ENCODE data around the gene GRK5. TPM values are rescaled to one million over a fixed set of nuclear protein-coding genes. Genes with fewer than 3 reads are reported as not detected.

GRK5 gene
- total and polyA plus RNA-seq, 8 donors, result 34.6 to 60.8 (median 54.5) TPM

DNA sequence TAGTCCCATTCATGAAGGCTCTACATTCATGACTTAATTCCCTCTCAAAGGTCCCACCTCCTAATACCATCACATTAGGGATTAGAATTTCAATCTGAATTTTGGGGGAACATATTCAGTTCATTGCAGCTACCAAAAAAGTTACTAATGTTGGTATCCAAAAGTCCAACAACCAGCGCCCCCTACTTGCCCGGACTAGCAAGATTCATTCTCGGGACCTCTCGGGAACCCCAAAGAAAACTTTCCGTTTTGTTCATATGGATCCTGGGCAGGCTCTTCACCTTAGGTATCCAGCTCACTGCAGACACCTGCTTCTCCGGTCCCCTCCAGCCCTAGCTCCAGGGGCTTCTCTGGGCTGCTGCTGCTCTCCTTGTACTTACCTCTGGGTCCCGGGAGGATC, 8.9 kb upstream of the GRK5 start:
- Histone ChIP-seq H3K4me1 (peaks cover 0 to 19% of the 10 kb centered on the region in 2 donors), H3K27ac (no peak overlapping the region), H3K27me3 (peaks cover 0 to 4% of the 10 kb centered on the region in 2 donors), H3K9me3 (no peaks in the 10 kb centered on the region), H3K4me3 (no peak overlapping the region), H3K36me3 (no peaks in the 10 kb centered on the region)
- ATAC-seq, result peak; percentile 34
- intact Hi-C loops (cut with DNase I), result no loop called here
- DNase-seq, result no peak
- TF ChIP-seq CTCF (IDR thresholded peaks at IDR 0.05), result peak in 1 of 2 donors; percentile 23

GRCh38 chr10:119199231-119199992, 8.0 kb upstream of the GRK5 start:
- Histone ChIP-seq H3K9me3 (no peaks in the 10 kb centered on the region), H3K27ac (no peak overlapping the region), H3K4me3 (no peak overlapping the region), H3K27me3 (peaks cover 0 to 4% of the 10 kb centered on the region in 2 donors), H3K36me3 (no peaks in the 10 kb centered on the region), H3K4me1 (peaks cover 0 to 19% of the 10 kb centered on the region in 2 donors)
- ATAC-seq, result peak; percentile 95
- intact Hi-C loops (cut with DNase I), result no loop called here
- peak; percentile 60 to 66 for TF ChIP-seq CTCF (IDR thresholded peaks at IDR 0.05)
- peak in 2 of 4 donors; percentile 55 to 86 for DNase-seq

GRCh38 chr10:119201233-119201632, 6.1 kb upstream of the GRK5 start:
- no peak for TF ChIP-seq CTCF (IDR thresholded peaks at IDR 0.05)

DNA sequence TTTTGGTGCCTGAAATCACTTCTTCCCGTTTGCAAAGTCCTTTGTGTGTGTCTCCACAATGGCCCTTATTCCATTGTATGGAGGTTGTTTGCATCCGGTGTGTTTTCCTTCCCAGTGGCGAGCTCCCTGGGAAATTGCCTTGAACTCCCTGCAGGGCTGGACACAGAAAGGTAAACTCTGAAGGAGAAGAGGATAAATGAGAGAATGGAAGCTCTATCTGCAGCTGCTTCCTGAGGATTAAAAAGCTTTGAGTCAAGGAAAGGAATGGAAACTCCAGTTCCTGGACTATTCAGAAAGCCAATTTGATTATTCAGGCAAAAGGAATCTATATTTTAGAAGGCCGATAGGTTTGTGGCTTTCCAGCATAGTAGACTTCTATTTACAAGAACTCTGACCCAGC, 4.4 kb upstream of the GRK5 start:
- no peak overlapping the region for H3K4me3 ChIP-seq
- H3K9me3 ChIP-seq, result no peaks in the 10 kb centered on the region
- peaks cover 7 to 27% of the 10 kb centered on the region in 2 donors for H3K4me1 ChIP-seq
- H3K27me3 ChIP-seq, result peaks cover 0 to 6% of the 10 kb centered on the region in 2 donors
- no peak for ATAC-seq
- peak overlapping the region in 1 of 2 donors; percentile 43 for H3K27ac ChIP-seq
- H3K36me3 ChIP-seq, result no peaks in the 10 kb centered on the region
- no peak for TF ChIP-seq CTCF (IDR thresholded peaks at IDR 0.05)
- no peak for DNase-seq
- intact Hi-C loops (cut with DNase I), result loop anchor here in 1 of 2 donors (10.0 kb wide), 3 partner anchors 82 to 242 kb away; no protein-coding TSS in a partner anchor

More at GRCh38 chr10:119201233-119201632, 6.1 kb upstream of the GRK5 start:
- Histone ChIP-seq H3K9me3 (no peaks in the 10 kb centered on the region), H3K36me3 (no peaks in the 10 kb centered on the region), H3K27me3 (peaks cover 0 to 4% of the 10 kb centered on the region in 2 donors), H3K4me1 (peaks cover 4 to 26% of the 10 kb centered on the region in 2 donors), H3K27ac (no peak overlapping the region), H3K4me3 (no peak overlapping the region)
- ATAC-seq (no peak), DNase-seq (no peak)
- intact Hi-C loops (cut with DNase I), result loop anchor here in 1 of 2 donors (10.0 kb wide), 3 partner anchors 84 to 244 kb away; no protein-coding TSS in a partner anchor

- peaks cover 11 to 37% of the 10 kb centered on the region in 2 donors for H3K4me1 ChIP-seq
- peak overlapping the region; percentile 94 to 97 for H3K27ac ChIP-seq
- no peaks in the 10 kb centered on the region for H3K36me3 ChIP-seq
- peak overlapping the region; percentile 91 to 94 for H3K4me3 ChIP-seq
- intact Hi-C loops (cut with DNase I), result loop anchor here in 1 of 2 donors (10.0 kb wide), 3 partner anchors 79 to 239 kb away; no protein-coding TSS in a partner anchor
- no peak for TF ChIP-seq CTCF (IDR thresholded peaks at IDR 0.05)
- peaks cover 0 to 16% of the 10 kb centered on the region in 2 donors for H3K27me3 ChIP-seq
- peak in 3 of 4 donors; percentile 37 to 89 (median 71) for DNase-seq
- peak; percentile 4 for ATAC-seq
- no peaks in the 10 kb centered on the region for H3K9me3 ChIP-seq
These were observed 1.3 kb upstream of the GRK5 start for GRCh38 chr10:119205894-119206602.

Measured in left lung (tissue), 10 donors.